Measurements from ENCODE around the gene TTC34. TPM values are rescaled to one million over a fixed set of nuclear protein-coding genes. Genes with fewer than 3 reads are reported as not detected.
"Not testable (repeated sequence)": the region's sequence is repeated elsewhere in the genome, so short reads cannot be mapped to it uniquely, and the experiment has no call there.

TTC34 gene
- total and polyA plus RNA-seq, 9 of the 15 experiments (the other 6 are each of a cell fraction or from before 2014, with no cell fraction given), result 0.03 to 0.38 (median 0.05) TPM; not detected in 2

DNA sequence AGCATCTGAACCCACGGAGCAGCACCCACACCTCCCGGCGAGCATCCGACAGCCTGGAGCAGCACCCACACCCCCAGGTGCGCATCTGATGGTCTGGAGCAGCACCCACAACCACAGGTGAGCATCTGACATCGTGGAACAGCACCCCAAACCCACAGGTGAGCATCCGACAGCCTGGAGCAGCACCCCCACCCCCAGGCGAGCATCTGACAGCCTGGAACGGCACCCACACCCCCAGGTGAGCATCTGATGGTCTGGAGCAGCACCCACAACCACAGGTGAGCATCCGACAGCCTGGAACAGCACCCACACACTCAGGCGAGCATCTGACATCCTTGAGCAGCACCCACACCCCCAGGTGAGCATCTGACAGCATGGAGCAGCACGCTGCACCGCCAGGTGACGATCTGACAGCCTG lies 114.3 kb downstream of the TTC34 start:
- in situ Hi-C loops (cut with MboI), result loop anchor here (5.0 to 25.0 kb wide), 3 partner anchors 70 to 225 kb away; no protein-coding TSS in a partner anchor
- not testable (repeated sequence) for H3K27ac ChIP-seq (ENCODE audit: extremely low read depth, low read depth, low read length)

DNA sequence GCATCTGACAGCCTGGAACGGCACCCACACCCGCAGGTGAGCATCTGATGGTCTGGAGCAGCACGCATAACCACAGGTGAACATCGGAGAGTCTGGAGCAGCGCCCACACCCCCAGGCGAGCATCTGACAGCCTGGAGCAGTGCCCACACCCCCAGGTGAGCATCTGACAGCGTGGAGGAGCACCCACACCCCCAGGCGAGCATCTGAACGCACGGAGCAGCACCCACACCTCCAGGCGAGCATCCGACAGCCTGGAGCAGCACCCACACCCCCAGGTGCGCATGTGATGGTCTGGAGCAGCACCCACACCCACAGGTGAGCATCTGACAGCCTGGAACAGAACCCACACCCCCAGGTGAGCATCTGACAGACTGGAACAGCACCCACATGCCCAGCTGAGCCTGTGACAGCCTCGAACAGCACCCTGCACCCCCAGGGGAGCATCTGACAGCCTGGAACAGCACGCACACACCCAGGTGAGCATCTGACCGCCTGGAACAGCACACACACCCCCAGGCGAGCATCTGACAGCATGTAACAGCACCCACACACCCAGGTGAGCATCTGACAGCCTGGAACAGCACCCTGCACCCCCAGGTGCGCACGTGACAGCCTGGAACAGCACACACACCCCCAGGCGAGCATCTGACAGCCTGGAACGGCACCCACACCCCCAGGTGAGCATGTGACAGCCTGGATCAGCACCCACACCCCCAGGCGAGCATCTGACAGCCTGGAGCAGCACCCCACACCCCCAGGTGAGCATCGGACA lies 115.2 kb downstream of the TTC34 start:
- DNase-seq (ENCODE audit: extremely low read depth in 1 of 4, low spot score in 3 of 4); H3K4me3 ChIP-seq; BruUV-seq (replicated peaks); H4K20me1 ChIP-seq (replicated peaks; ENCODE audit: control insufficient read depth, insufficient read depth, low read length); FAIRE-seq; intact Hi-C loops (cut with micrococcal nuclease); H3K36me3 ChIP-seq (ENCODE audit: control insufficient read depth, insufficient read depth, low read length); H3K9ac ChIP-seq (ENCODE audit: insufficient read depth in 1 of 2, low read depth in 2 of 2, low read length in 2 of 2); ATAC-seq; CTCF ChIA-PET (ENCODE audit: low intra/inter-chr PET ratio); H3K79me2 ChIP-seq (ENCODE audit: control insufficient read depth, insufficient read depth, low read length); POLR2A ChIA-PET; H2AFZ ChIP-seq (ENCODE audit: low read depth, low read length); H3K27me3 ChIP-seq (ENCODE audit: control insufficient read depth in 2 of 2, insufficient read depth in 2 of 2, low read length in 2 of 2); H3K9me3 ChIP-seq (replicated peaks; ENCODE audit: control insufficient read depth, insufficient read depth, low read depth, low read length); H3K4me1 ChIP-seq (replicated peaks in 1 of 2; ENCODE audit: control insufficient read depth in 2 of 2, insufficient read depth in 2 of 2, low read length in 2 of 2); H3K27ac ChIP-seq (ENCODE audit: extremely low read depth, low read depth, low read length); H3K9me1 ChIP-seq (ENCODE audit: control insufficient read depth, insufficient read depth, low read length); H3K4me2 ChIP-seq (ENCODE audit: insufficient read depth, low read length): not testable (repeated sequence)
- WGBS (ENCODE audit: insufficient coverage, low coverage, missing lambda C conversion rate), result 2% methylated on average over 15 of the region's 23 CpGs
- in situ Hi-C loops (cut with MboI), result loop anchor here (5.0 to 25.0 kb wide), 3 partner anchors 71 to 226 kb away; no protein-coding TSS in a partner anchor

More for the DNA sequence above, 114.3 kb downstream of the TTC34 start:
- under 1% methylated on average over 14 of the region's 14 CpGs for WGBS (ENCODE audit: insufficient coverage, low coverage, missing lambda C conversion rate)
- FAIRE-seq; H3K27me3 ChIP-seq (ENCODE audit: control insufficient read depth in 2 of 2, insufficient read depth in 2 of 2, low read length in 2 of 2); H3K79me2 ChIP-seq (ENCODE audit: control insufficient read depth, insufficient read depth, low read length); H3K4me2 ChIP-seq (ENCODE audit: insufficient read depth, low read length); CTCF ChIA-PET (ENCODE audit: low intra/inter-chr PET ratio); BruUV-seq (replicated peaks); ATAC-seq; H3K9ac ChIP-seq (ENCODE audit: insufficient read depth in 1 of 2, low read depth in 2 of 2, low read length in 2 of 2); H3K4me1 ChIP-seq (replicated peaks in 1 of 2; ENCODE audit: control insufficient read depth in 2 of 2, insufficient read depth in 2 of 2, low read length in 2 of 2); H3K9me1 ChIP-seq (ENCODE audit: control insufficient read depth, insufficient read depth, low read length); H3K4me3 ChIP-seq; intact Hi-C loops (cut with micrococcal nuclease); POLR2A ChIA-PET; H2AFZ ChIP-seq (ENCODE audit: low read depth, low read length); H3K36me3 ChIP-seq (ENCODE audit: control insufficient read depth, insufficient read depth, low read length); H4K20me1 ChIP-seq (replicated peaks; ENCODE audit: control insufficient read depth, insufficient read depth, low read length); H3K9me3 ChIP-seq (replicated peaks; ENCODE audit: control insufficient read depth, insufficient read depth, low read depth, low read length): not testable (repeated sequence)
- peak; percentile 4; the same call in 1 of the 2 replicates for TF ChIP-seq RNF2 (IDR thresholded peaks at IDR 0.05)
- peak in 1 of 4 experiments; percentile 0 for DNase-seq (ENCODE audit: extremely low read depth in 1 of 4, low spot score in 3 of 4)

DNA sequence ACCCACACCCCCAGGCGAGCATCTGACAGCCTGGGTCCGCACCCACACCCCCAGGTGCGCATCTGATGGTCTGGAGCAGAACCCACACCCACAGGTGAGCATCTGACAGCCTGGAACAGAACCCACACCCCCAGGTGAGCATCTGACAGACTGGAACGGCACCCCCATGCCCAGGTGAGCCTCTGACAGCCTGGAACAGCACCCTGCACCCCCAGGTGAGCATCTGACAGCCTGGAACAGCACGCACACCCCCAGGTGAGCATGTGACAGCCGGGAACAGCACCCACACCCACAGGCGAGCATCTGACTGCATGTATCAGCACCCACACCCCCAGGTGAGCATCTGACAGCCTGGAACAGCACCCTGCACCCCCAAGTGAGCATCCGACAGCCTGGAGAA lies 115.8 kb downstream of the TTC34 start:
- FAIRE-seq; DNase-seq (ENCODE audit: extremely low read depth in 1 of 4, low spot score in 3 of 4); H3K4me2 ChIP-seq (ENCODE audit: insufficient read depth, low read length); BruUV-seq (replicated peaks); POLR2A ChIA-PET; H4K20me1 ChIP-seq (replicated peaks; ENCODE audit: control insufficient read depth, insufficient read depth, low read length); H3K79me2 ChIP-seq (ENCODE audit: control insufficient read depth, insufficient read depth, low read length); H3K27ac ChIP-seq (ENCODE audit: extremely low read depth, low read depth, low read length); H3K36me3 ChIP-seq (ENCODE audit: control insufficient read depth, insufficient read depth, low read length); intact Hi-C loops (cut with micrococcal nuclease); H3K9me1 ChIP-seq (ENCODE audit: control insufficient read depth, insufficient read depth, low read length); H2AFZ ChIP-seq (ENCODE audit: low read depth, low read length); H3K4me1 ChIP-seq (replicated peaks in 1 of 2; ENCODE audit: control insufficient read depth in 2 of 2, insufficient read depth in 2 of 2, low read length in 2 of 2); CTCF ChIA-PET (ENCODE audit: low intra/inter-chr PET ratio); H3K9ac ChIP-seq (ENCODE audit: insufficient read depth in 1 of 2, low read depth in 2 of 2, low read length in 2 of 2); H3K9me3 ChIP-seq (replicated peaks; ENCODE audit: control insufficient read depth, insufficient read depth, low read depth, low read length); H3K27me3 ChIP-seq (ENCODE audit: control insufficient read depth in 2 of 2, insufficient read depth in 2 of 2, low read length in 2 of 2); ATAC-seq; H3K4me3 ChIP-seq: not testable (repeated sequence)
- 0% methylated on average over 4 of the region's 8 CpGs for WGBS (ENCODE audit: insufficient coverage, low coverage, missing lambda C conversion rate)
- in situ Hi-C loops (cut with MboI), result loop anchor here (5.0 to 25.0 kb wide), 3 partner anchors 72 to 227 kb away; no protein-coding TSS in a partner anchor
